Caco-2 (cell line): ENCODE data around the gene PCK2. TPM values are rescaled to one million over a fixed set of nuclear protein-coding genes. Genes with fewer than 3 reads are reported as not detected.

Source experiments
- BruUV-seq: library from RNA; stranded (reverse); fragments of 400-500 nt; replicated peaks from 2 replicates; lab custom pipeline; 2021; lab: Mats Ljungman, UMichigan
- CTCF ChIA-PET: fragments of 300-600 bp; sonication (Branson Sonifier 250); formaldehyde crosslinking; loops from one replicate; lab custom pipeline; 2022; ENCODE audit warnings: antibody characterized with exemption; lab: Charles Lee
- POLR2A ChIA-PET: fragments of 300-600 bp; sonication (Branson Sonifier 250); formaldehyde crosslinking; loops from one replicate; lab custom pipeline; 2022; ENCODE audit warnings: antibody characterized with exemption; lab: Charles Lee
- DNase-seq, 2 experiments: peaks; one replicate each; pipeline versions ENCODE4 v3.0.0 to v3.0.0-alpha.2; 2020 to 2022
- H3K27me3 ChIP-seq: replicated peaks from 2 replicates; pipeline ENCODE4 v1.6.0; 2011; ENCODE audit warnings: low read length; ENCODE audit not compliant: control insufficient read depth, insufficient read depth
- H3K36me3 ChIP-seq: 2 replicates; pipeline ENCODE4 v1.5.1; 2011; ENCODE audit warnings: low read length; ENCODE audit not compliant: control insufficient read depth, insufficient read depth
- H3K4me1 ChIP-seq: fragments of 250-450 bp; sonication (Bioruptor Pico); 2 replicates; pipeline ENCODE4 v1.5.1; 2020; ENCODE audit warnings: mild to moderate bottlenecking
- H3K4me3 ChIP-seq: 2 replicates; pipeline ENCODE4 v1.5.1; 2011; ENCODE audit warnings: low read depth, mild to moderate bottlenecking, control low read depth, low read length
- H3K9me3 ChIP-seq: fragments of 250-450 bp; sonication (Bioruptor Pico); 2 replicates; pipeline ENCODE4 v1.5.1; 2020; ENCODE audit warnings: mild to moderate bottlenecking, moderate library complexity
- H3K27ac Mint-ChIP-seq: one replicate; pipeline ENCODE4 v1.8.0; 2022; ENCODE audit warnings: mixed read lengths; ENCODE audit not compliant: unreplicated experiment
- H3K27me3 Mint-ChIP-seq: one replicate; pipeline ENCODE4 v1.8.0; 2022; ENCODE audit warnings: mixed read lengths; ENCODE audit not compliant: insufficient read depth, unreplicated experiment
- H3K36me3 Mint-ChIP-seq: one replicate; pipeline ENCODE4 v1.8.0; 2022; ENCODE audit warnings: mild to moderate bottlenecking, mixed read lengths; ENCODE audit not compliant: insufficient read depth, unreplicated experiment
- H3K4me1 Mint-ChIP-seq: one replicate; pipeline ENCODE4 v1.8.0; 2022; ENCODE audit warnings: low read depth, mixed read lengths; ENCODE audit not compliant: unreplicated experiment
- H3K4me3 Mint-ChIP-seq: one replicate; pipeline ENCODE4 v1.8.0; 2022; ENCODE audit warnings: mild to moderate bottlenecking, moderate library complexity, mixed read lengths; ENCODE audit not compliant: unreplicated experiment
- H3K9me3 Mint-ChIP-seq: one replicate; pipeline ENCODE4 v1.8.0; 2022; ENCODE audit warnings: mixed read lengths; ENCODE audit not compliant: unreplicated experiment
- CTCF ChIP-seq, 2 experiments: fragments of 200-600 bp in 1 of 2; IDR thresholded peaks; 1 replicate in 1 of 2; 2 replicates in 1 of 2; pipeline versions ENCODE4 v1.5.1 to v1.8.0; 2011 to 2022; ENCODE audit warnings: antibody characterized with exemption in 1 of 2, control low read depth in 1 of 2, inconsistent platforms in 1 of 2, low read depth in 1 of 2, low read length in 1 of 2, mild to moderate bottlenecking in 1 of 2, moderate library complexity in 1 of 2; ENCODE audit not compliant: insufficient read depth in 1 of 2, severe bottlenecking in 1 of 2, unreplicated experiment in 1 of 2
- intact Hi-C: fragments of 100-400 bp; cut with micrococcal nuclease; formaldehyde crosslinking; loops from one replicate; pipeline ENCODE4 v1.10.0; 2022; ENCODE audit not compliant: unreplicated experiment
- total RNA-seq: library from RNA; stranded (reverse); gene quantifications from 2 replicates; pipeline ENCODE4 v1.2.3, GENCODE V29; 2022

The PCK2 gene
- total RNA-seq, 1 experiment from 2014 or later = 146 TPM

- Mint-ChIP-seq H3K4me3 (peak overlapping the region; percentile 74), H3K27me3 (peaks cover 15% of the 10 kb centered on the region), H3K9me3 (no peaks in the 10 kb centered on the region), H3K4me1 (no peaks in the 10 kb centered on the region), H3K36me3 (no peaks in the 10 kb centered on the region), H3K27ac (no peak overlapping the region)
- no peaks in the 10 kb centered on the region for H3K27me3 ChIP-seq
- H3K9me3 ChIP-seq = no peaks in the 10 kb centered on the region
- H3K4me1 ChIP-seq = peaks cover 5% of the 10 kb centered on the region; the same call in 1 of the 2 replicates
- no TSS peak for BruUV-seq
- no peak for TF ChIP-seq CTCF (IDR thresholded peaks at IDR 0.05; ENCODE audit: insufficient read depth in 1 of 2, low read depth in 1 of 2, low read length in 1 of 2, severe bottlenecking in 1 of 2, unreplicated experiment in 1 of 2)
- H3K4me3 ChIP-seq = peak overlapping the region; percentile 65
- intact Hi-C loops = no loop called here
- no peaks in the 10 kb centered on the region for H3K36me3 ChIP-seq
- ChIA-PET CTCF (interaction anchor here (0.6 to 1.5 kb wide), 3 partner anchors 39 to 57 kb away, joined by 4 to 9 read pairs (median 5); no protein-coding TSS in a partner anchor), POLR2A (interaction anchor here (0.7 to 1.3 kb wide), 3 partner anchors 30 to 64 kb away, joined by 5 read pairs; partner anchors contain the start of genes DCAF11, NRL and PCK2)
- peak in 1 of 2 experiments; percentile 25 for DNase-seq
Observed at GRCh38 chr14:24051176-24051788, 42.8 kb upstream of the PCK2 start.

- DNase-seq = peak; percentile 59 to 73
- Mint-ChIP-seq H3K27ac (no peak within 1 kb of the TSS), H3K36me3 (no peaks in the 10 kb centered on the region), H3K4me1 (no peaks in the 10 kb centered on the region), H3K27me3 (peaks cover 11% of the 10 kb centered on the region), H3K9me3 (no peaks in the 10 kb centered on the region), H3K4me3 (peak within 1 kb of the TSS; percentile 74)
- intact Hi-C loops = loop anchor here (1.0 kb wide), 1 partner anchor 29 kb away; no protein-coding TSS in a partner anchor
- Histone ChIP-seq H3K27me3 (no peaks in the 10 kb centered on the region), H3K36me3 (no peaks in the 10 kb centered on the region), H3K4me1 (peaks cover 5% of the 10 kb centered on the region; the same call in 1 of the 2 replicates), H3K9me3 (no peaks in the 10 kb centered on the region), H3K4me3 (peak within 1 kb of the TSS; percentile 65)
- ChIA-PET POLR2A (interaction anchor here (0.7 to 1.3 kb wide), 5 partner anchors 30 to 89 kb away, joined by 3 to 5 read pairs (median 5); partner anchors contain the start of genes DCAF11, EMC9, NRL and PCK2), CTCF (interaction anchor here (0.6 to 1.5 kb wide), 6 partner anchors 9 to 57 kb away, joined by 3 to 9 read pairs (median 4); no protein-coding TSS in a partner anchor)
- TF ChIP-seq CTCF (IDR thresholded peaks at IDR 0.05; ENCODE audit: insufficient read depth in 1 of 2, low read depth in 1 of 2, low read length in 1 of 2, severe bottlenecking in 1 of 2, unreplicated experiment in 1 of 2) = no peak
- BruUV-seq = no TSS peak
Observed at GRCh38 chr14:24051789-24052655, 42.1 kb upstream of the PCK2 start, which contains the start of gene CARMIL3. CARMIL3 (plus strand) TSS chr14:24052009; CDS start chr14:24052154, 145 bp downstream.
